Psoas muscle (tissue), 8 donors: ENCODE results near the gene CCL25. TPM values are rescaled to one million over a fixed set of nuclear protein-coding genes. Genes with fewer than 3 reads are reported as not detected.

ENCODE experiments used
- ATAC-seq, 4 donors: fragments of 200-7000 bp; cut with Tn5 transposase; one replicate each; pipeline ENCODE4 v1.9.1; 2020; ENCODE audit warnings: moderate library complexity in 3 of 4, mild to moderate bottlenecking in 2 of 4
- DNase-seq, 2 donors: peaks; one replicate each; pipeline ENCODE4 v3.0.0-alpha.2; 2020
- H3K27ac ChIP-seq: fragments of 200-600 bp; one replicate; pipeline ENCODE4 v1.8.0; 2022
- H3K27me3 ChIP-seq, 3 donors: fragments of 200-600 bp in 1 of 3; one replicate each; pipeline versions ENCODE4 v1.6.1 to v1.8.0; 2013 to 2022; ENCODE audit warnings: low read length in 2 of 3, mild to moderate bottlenecking in 2 of 3, moderate library complexity in 1 of 3; ENCODE audit not compliant: insufficient read depth in 3 of 3
- H3K36me3 ChIP-seq, 2 donors: fragments of 200-600 bp in 1 of 2; one replicate each; pipeline versions ENCODE4 v1.6.1 to v1.8.0; 2013 to 2022; ENCODE audit warnings: low read depth in 1 of 2, mild to moderate bottlenecking in 1 of 2, moderate library complexity in 1 of 2; ENCODE audit not compliant: insufficient read depth in 1 of 2
- H3K4me1 ChIP-seq: fragments of 200-600 bp; one replicate; pipeline ENCODE4 v1.8.0; 2022
- H3K4me3 ChIP-seq: fragments of 200-600 bp; one replicate; pipeline ENCODE4 v1.8.0; 2022; ENCODE audit warnings: mild to moderate bottlenecking
- H3K9me3 ChIP-seq: fragments of 200-600 bp; one replicate; pipeline ENCODE4 v1.8.0; 2022
- WGBS, 3 donors: extraction: QIAGEN DNeasy Blood & Tissue Kit; methylation state at CpG; one replicate each; pipeline versions ENCODE4 v1.1.6 to v1.1.7; 2013; 5-methylcytosine and 5-hydroxymethylcytosine counted together
- intact Hi-C, 2 donors: fragments of 100-400 bp; cut with DNase I; formaldehyde crosslinking; loops; one replicate each; pipeline versions ENCODE4 v1.11.0 to v1.14.2; 2022
- long read RNA-seq, 2 donors: library from polyadenylated mRNA; unstranded; transcript quantifications; one replicate each; pipeline ENCODE4 v2.0.0, GENCODE V29; 2021
- polyA plus RNA-seq, 3 donors: library from polyadenylated mRNA; stranded (reverse); fragments of 200-250 nt; gene quantifications; one replicate each; pipeline ENCODE4 v1.2.3, GENCODE V29; 2013
- total RNA-seq, 4 donors: library from RNA; stranded (reverse); fragmentation: NEBNext Ultra II Directional in 2 of 4; extraction: Animal tissue kit (Norgen Biotek cat#: 25700) in 2 of 4; gene quantifications; one replicate each; pipeline versions ENCODE4 v1.2.1 to v1.2.4, GENCODE V29; 2021 to 2023
- TF ChIP-seq, protein P1 (sequence below): fragments of 200-600 bp; IDR thresholded peaks from one replicate; pipeline ENCODE4 v1.8.0; 2022; ENCODE audit warnings: antibody characterized with exemption
- donor health status: healthy with polysubstance abuse.
- donor health status: DM: no; HTN: no; CAD: no; lungs with moderate emphysema.
- donor health status: Bipolar disorder and iron deficiency.
- donor health status: healthy.
- donor health status: DM: yes; HTN: yes; CAD: no.
- donor health status: DM: no; HTN: no; CAD: no.
- donor health status: DM: no; HTN: no; CAD: no.
- donor health status: DM: yes; HTN: yes; CAD: no.

CCL25 gene
- total RNA-seq (not detected), polyA plus RNA-seq (under 1 TPM in 1 of 3 donors, not detected in 2; 0.22 TPM)
- long read RNA-seq, donor 1: 0 reads
- long read RNA-seq, donor 2: 0 reads

- intact Hi-C loops: no loop called here
- TF ChIP-seq, protein P1, sequence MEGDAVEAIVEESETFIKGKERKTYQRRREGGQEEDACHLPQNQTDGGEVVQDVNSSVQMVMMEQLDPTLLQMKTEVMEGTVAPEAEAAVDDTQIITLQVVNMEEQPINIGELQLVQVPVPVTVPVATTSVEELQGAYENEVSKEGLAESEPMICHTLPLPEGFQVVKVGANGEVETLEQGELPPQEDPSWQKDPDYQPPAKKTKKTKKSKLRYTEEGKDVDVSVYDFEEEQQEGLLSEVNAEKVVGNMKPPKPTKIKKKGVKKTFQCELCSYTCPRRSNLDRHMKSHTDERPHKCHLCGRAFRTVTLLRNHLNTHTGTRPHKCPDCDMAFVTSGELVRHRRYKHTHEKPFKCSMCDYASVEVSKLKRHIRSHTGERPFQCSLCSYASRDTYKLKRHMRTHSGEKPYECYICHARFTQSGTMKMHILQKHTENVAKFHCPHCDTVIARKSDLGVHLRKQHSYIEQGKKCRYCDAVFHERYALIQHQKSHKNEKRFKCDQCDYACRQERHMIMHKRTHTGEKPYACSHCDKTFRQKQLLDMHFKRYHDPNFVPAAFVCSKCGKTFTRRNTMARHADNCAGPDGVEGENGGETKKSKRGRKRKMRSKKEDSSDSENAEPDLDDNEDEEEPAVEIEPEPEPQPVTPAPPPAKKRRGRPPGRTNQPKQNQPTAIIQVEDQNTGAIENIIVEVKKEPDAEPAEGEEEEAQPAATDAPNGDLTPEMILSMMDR: no peak
- no peak within 1 kb of the TSS for H3K27ac ChIP-seq
- no peaks in the 10 kb centered on the region for H3K4me1 ChIP-seq
- H3K27me3 ChIP-seq: peaks cover 0 to 9% (median 6%) of the 10 kb centered on the region in 3 donors
- 52 to 61% (median 58%) methylated on average over 6 to 7 of the region's 7 CpGs for WGBS, 3 donors
- H3K9me3 ChIP-seq: no peaks in the 10 kb centered on the region
- no peak for ATAC-seq
- H3K36me3 ChIP-seq: no peaks in the 10 kb centered on the region
- DNase-seq: no peak
- no peak within 1 kb of the TSS for H3K4me3 ChIP-seq
Observed at GRCh38 chr19:8052464-8052859, at the start of gene CCL25. TSS of gene CCL25 (plus strand) at chr19:8052760. CDS start at chr19:8053050, 290 bp downstream.

DNA sequence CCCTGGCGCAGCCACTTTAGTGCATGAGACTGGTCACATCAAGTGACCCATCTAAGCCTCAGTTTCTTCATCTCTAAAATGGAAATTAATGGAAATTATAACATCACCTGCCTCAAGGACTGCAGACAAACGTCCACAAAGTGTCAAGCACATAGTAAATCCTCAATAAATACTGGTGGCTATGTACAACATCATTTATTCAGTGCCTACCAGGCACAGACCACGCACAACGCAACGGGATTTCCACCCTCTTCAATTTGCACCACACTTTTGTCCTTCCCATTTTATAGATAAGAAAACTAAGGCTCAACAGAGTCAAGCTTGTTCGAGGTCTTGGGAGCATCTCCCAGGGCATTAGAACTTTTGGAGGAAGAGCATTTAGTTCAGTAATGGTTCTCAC, 48.6 kb upstream of the CCL25 start:
- Histone ChIP-seq H3K4me1 (peaks cover 59% of the 10 kb centered on the region), H3K27ac (no peak overlapping the region), H3K9me3 (no peaks in the 10 kb centered on the region), H3K4me3 (peak overlapping the region; percentile 81), H3K36me3 (peaks cover 3% of the 10 kb centered on the region in 2 donors), H3K27me3 (no peaks in the 10 kb centered on the region)
- intact Hi-C loops: loop anchor here (2.0 to 5.0 kb wide), 2 partner anchors 29 to 52 kb away; no protein-coding TSS in a partner anchor
- TF ChIP-seq, protein P1: no peak
- 57 to 67% (median 58%) methylated on average over 6 of the region's 6 CpGs for WGBS, 3 donors
- ATAC-seq (no peak), DNase-seq (no peak)

GRCh38 chr19:8004723-8005513, 47.6 kb upstream of the CCL25 start:
- DNase-seq (no peak), ATAC-seq (peak in 1 of 4 donors; percentile 5)
- intact Hi-C loops: loop anchor here (2.0 to 5.0 kb wide), 3 partner anchors 30 to 827 kb away; partner anchors contain the start of genes MBD3L1 (in 1 of the 2) and ZNF558 (in 1 of the 2)
- WGBS, 3 donors: 0 to 1% (median 0%) methylated on average over 21 to 73 of the region's 74 CpGs
- H3K36me3 ChIP-seq: peaks cover 3 to 4% of the 10 kb centered on the region in 2 donors
- no peaks in the 10 kb centered on the region for H3K9me3 ChIP-seq
- no peaks in the 10 kb centered on the region for H3K27me3 ChIP-seq
- H3K4me3 ChIP-seq: peak overlapping the region; percentile 81
- peak overlapping the region; percentile 61 for H3K27ac ChIP-seq
- peaks cover 51% of the 10 kb centered on the region for H3K4me1 ChIP-seq
- TF ChIP-seq, protein P1: no peak

DNA sequence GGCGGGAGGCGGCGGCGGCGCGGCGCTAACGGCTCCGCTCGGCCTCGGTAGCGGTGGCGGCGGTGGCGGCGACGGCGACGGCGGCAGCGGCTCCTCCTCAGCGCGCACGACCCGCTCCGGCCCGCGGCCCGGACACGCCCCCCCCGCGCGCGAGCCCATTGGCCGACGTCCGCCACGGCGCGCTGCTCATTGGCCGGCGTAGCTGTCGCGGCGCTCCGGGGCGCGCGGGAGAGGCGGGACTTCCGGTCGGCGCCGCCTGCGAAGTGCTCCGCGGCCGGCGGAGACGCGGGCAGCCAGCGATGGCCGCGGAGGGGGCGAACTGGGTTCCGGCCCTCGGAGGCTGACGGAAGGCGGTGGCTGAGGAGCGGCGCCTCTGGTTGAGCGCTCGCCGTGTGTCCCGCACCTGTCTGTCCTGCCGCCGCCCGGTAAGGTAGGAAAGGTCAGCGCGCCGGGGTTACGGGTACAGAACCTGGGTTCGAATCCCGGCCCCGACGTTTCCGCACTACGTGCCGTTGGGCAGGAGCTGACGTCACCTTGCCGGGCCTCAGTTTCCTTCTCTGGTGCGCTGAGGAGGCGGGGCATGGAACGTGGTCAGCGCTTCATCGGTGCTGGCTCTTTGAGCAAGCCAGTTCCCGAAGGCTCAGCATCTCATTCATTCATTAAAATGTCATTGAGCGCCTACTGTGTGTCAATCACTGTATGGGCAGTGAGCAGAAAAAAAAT, 46.9 kb upstream of the CCL25 start, which contains the start of gene ELAVL1:
ELAVL1 (minus strand) TSS at position 108 of the 723 bp plus-strand sequence. CDS start 13,826 bp downstream, outside the sequence.
- H3K9me3 ChIP-seq: no peaks in the 10 kb centered on the region
- intact Hi-C loops: loop anchor here in 1 of 2 donors (2.0 to 5.0 kb wide), 2 partner anchors 31 to 827 kb away; partner anchors contain the start of genes MBD3L1 and ZNF558
- H3K4me3 ChIP-seq: peak within 1 kb of the TSS; percentile 98
- peaks cover 43% of the 10 kb centered on the region for H3K4me1 ChIP-seq
- DNase-seq (peak; percentile 92 to 95), ATAC-seq (peak; percentile 90 to 98 (median 96))
- peak within 1 kb of the TSS; percentile 90 for H3K27ac ChIP-seq
- H3K27me3 ChIP-seq: no peaks in the 10 kb centered on the region
- H3K36me3 ChIP-seq: peaks cover 3 to 5% of the 10 kb centered on the region in 2 donors
- TF ChIP-seq, protein P1: no peak
- WGBS, 3 donors: 0 to 1% (median 0%) methylated on average over 38 to 98 of the region's 98 CpGs
